Endodermal cell (in vitro differentiated cells): ENCODE results near the gene CLMN. TPM values are rescaled to one million over a fixed set of nuclear protein-coding genes. Genes with fewer than 3 reads are reported as not detected.

Experiments
- DNase-seq: peaks from one replicate; pipeline ENCODE4 v3.0.0-alpha.2; 2017
- H3K27ac ChIP-seq: 2 replicates; pipeline ENCODE4 v1.5.1; 2013; ENCODE audit warnings: mild to moderate bottlenecking, low read depth, low read length, moderate library complexity
- H3K27me3 ChIP-seq: 2 replicates; pipeline ENCODE4 v1.6.1; 2013; ENCODE audit warnings: mild to moderate bottlenecking, low read length, moderate library complexity; ENCODE audit not compliant: insufficient read depth, control insufficient read depth, poor library complexity, severe bottlenecking
- H3K36me3 ChIP-seq: 2 replicates; pipeline ENCODE4 v1.7.0; 2013; ENCODE audit warnings: mild to moderate bottlenecking, low read length, moderate library complexity; ENCODE audit not compliant: control insufficient read depth, insufficient read depth
- H3K4me1 ChIP-seq: one replicate; pipeline ENCODE4 v1.7.0; 2013; ENCODE audit warnings: low read length; ENCODE audit not compliant: control insufficient read depth, insufficient read depth
- H3K4me3 ChIP-seq: 2 replicates; pipeline ENCODE4 v1.5.1; 2013; ENCODE audit warnings: mild to moderate bottlenecking, low read length, moderate library complexity
- H3K9ac ChIP-seq: 2 replicates; pipeline ENCODE4 v1.6.1; 2013; ENCODE audit warnings: mild to moderate bottlenecking, low read length, moderate library complexity; ENCODE audit not compliant: poor library complexity, severe bottlenecking; ENCODE audit errors: extremely low read depth
- H3K9me3 ChIP-seq: 2 replicates; pipeline ENCODE4 v1.6.1; 2013; ENCODE audit warnings: mild to moderate bottlenecking, low read length, moderate library complexity; ENCODE audit not compliant: control insufficient read depth
- H3K27ac Mint-ChIP-seq: 2 replicates; pipeline ENCODE4 v1.8.0; 2020; ENCODE audit warnings: mixed read lengths
- H3K27me3 Mint-ChIP-seq: 2 replicates; pipeline ENCODE4 v1.8.0; 2021; ENCODE audit warnings: mild to moderate bottlenecking, mixed read lengths; ENCODE audit not compliant: insufficient read depth
- H3K36me3 Mint-ChIP-seq: 2 replicates; pipeline ENCODE4 v1.8.0; 2020; ENCODE audit warnings: low read depth, mixed read lengths
- H3K4me1 Mint-ChIP-seq: 2 replicates; pipeline ENCODE4 v1.8.0; 2020; ENCODE audit warnings: mixed read lengths
- H3K4me3 Mint-ChIP-seq: 2 replicates; pipeline ENCODE4 v1.8.0; 2020; ENCODE audit warnings: mild to moderate bottlenecking, moderate library complexity, mixed read lengths
- H3K9me3 Mint-ChIP-seq: 2 replicates; pipeline ENCODE4 v1.8.0; 2020; ENCODE audit warnings: mild to moderate bottlenecking, mixed read lengths
- CTCF ChIP-seq: fragments of 200-600 bp; sonication (generic); conservative IDR thresholded peaks from 2 replicates; pipeline ENCODE4 v1.5.0; 2021; ENCODE audit warnings: antibody characterized with exemption, mild to moderate bottlenecking
- WGBS, 2 experiments: methylation state at CpG; one replicate each; pipeline versions ENCODE4 v1.1.5 to v1.1.7; 2013; ENCODE audit warnings: missing lambda C conversion rate in 2 of 2, mixed read lengths in 1 of 2; ENCODE audit not compliant: insufficient coverage in 1 of 2, insufficient read length in 1 of 2; 5-methylcytosine and 5-hydroxymethylcytosine counted together
- total RNA-seq, 2 donors: library from RNA; stranded (reverse); fragmentation: NEBNext Ultra II Directional in 1 of 2; extraction: Animal tissue kit (Norgen Biotek cat#: 25700) in 1 of 2; gene quantifications; 2 replicates in 1 of 2; 3 replicates in 1 of 2; pipeline ENCODE4 v1.2.1, GENCODE V29; 2021

CLMN gene
- total RNA-seq, 2 donors from 2014 or later = 9.5 to 11.7 TPM

- Mint-ChIP-seq H3K27ac (no peak overlapping the region), H3K4me3 (no peak overlapping the region), H3K27me3 (peaks cover 2% of the 10 kb centered on the region), H3K36me3 (no peaks in the 10 kb centered on the region), H3K4me1 (peaks cover 3% of the 10 kb centered on the region), H3K9me3 (peaks cover 13% of the 10 kb centered on the region)
- H3K36me3 ChIP-seq = no peaks in the 10 kb centered on the region
- no peak overlapping the region for H3K4me3 ChIP-seq
- 90 to 94% methylated on average over 5 of the region's 5 CpGs for WGBS, 2 experiments
- no peaks in the 10 kb centered on the region for H3K4me1 ChIP-seq
- DNase-seq = no peak
- no peaks in the 10 kb centered on the region for H3K27me3 ChIP-seq
- H3K9me3 ChIP-seq = peaks cover 8% of the 10 kb centered on the region
- no peak overlapping the region for H3K9ac ChIP-seq
- H3K27ac ChIP-seq = no peak overlapping the region
- no peak for TF ChIP-seq CTCF
Observed at GRCh38 chr14:95189367-95190132, 130.2 kb downstream of the CLMN start.

DNA sequence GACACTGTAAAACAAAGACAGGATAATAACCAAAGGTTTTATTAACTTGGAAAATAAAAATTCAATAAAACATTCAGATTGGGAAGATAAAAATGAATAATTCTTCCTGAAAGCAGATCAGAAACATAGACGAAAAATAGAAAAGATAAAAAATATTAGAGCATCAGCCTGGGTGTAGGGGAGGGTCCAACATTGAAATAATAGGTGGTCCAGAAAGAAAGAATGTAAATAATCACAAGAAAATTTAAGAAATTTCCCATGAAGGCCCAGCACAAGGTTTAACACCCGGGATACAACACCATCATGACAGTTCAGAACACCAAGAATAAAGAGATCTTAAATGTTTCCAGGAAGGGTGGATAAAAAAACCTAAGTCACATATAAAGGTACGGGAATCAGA, 131.3 kb downstream of the CLMN start:
- Mint-ChIP-seq H3K9me3 (peaks cover 13% of the 10 kb centered on the region), H3K4me1 (peaks cover 12% of the 10 kb centered on the region), H3K27me3 (peaks cover 2% of the 10 kb centered on the region), H3K4me3 (no peak overlapping the region), H3K27ac (no peak overlapping the region), H3K36me3 (no peaks in the 10 kb centered on the region)
- DNase-seq = no peak
- peaks cover 4% of the 10 kb centered on the region for H3K4me1 ChIP-seq
- no peak overlapping the region for H3K4me3 ChIP-seq
- H3K27me3 ChIP-seq = no peaks in the 10 kb centered on the region
- H3K27ac ChIP-seq = no peak overlapping the region
- WGBS, 2 experiments = 98 to 100% methylated on average over 1 to 3 of the region's 3 CpGs
- peaks cover 8% of the 10 kb centered on the region for H3K9me3 ChIP-seq
- no peaks in the 10 kb centered on the region for H3K36me3 ChIP-seq
- no peak overlapping the region for H3K9ac ChIP-seq
- TF ChIP-seq CTCF = no peak

GRCh38 chr14:95185767-95186392, 133.8 kb downstream of the CLMN start:
- peaks cover 8% of the 10 kb centered on the region for H3K9me3 ChIP-seq
- H3K4me3 Mint-ChIP-seq = no peak overlapping the region
- no peak overlapping the region for H3K9ac ChIP-seq
- peaks cover 2% of the 10 kb centered on the region for H3K27me3 Mint-ChIP-seq
- no peaks in the 10 kb centered on the region for H3K36me3 Mint-ChIP-seq
- TF ChIP-seq CTCF = no peak
- H3K4me1 ChIP-seq = peaks cover 5% of the 10 kb centered on the region
- WGBS, 2 experiments = 92 to 95% methylated on average over 4 to 11 of the region's 11 CpGs
- no peak overlapping the region for H3K4me3 ChIP-seq
- no peaks in the 10 kb centered on the region for H3K36me3 ChIP-seq
- no peak overlapping the region for H3K27ac Mint-ChIP-seq
- no peak for DNase-seq
- H3K9me3 Mint-ChIP-seq = peaks cover 13% of the 10 kb centered on the region
- H3K27me3 ChIP-seq = no peaks in the 10 kb centered on the region
- peaks cover 15% of the 10 kb centered on the region for H3K4me1 Mint-ChIP-seq
- H3K27ac ChIP-seq = no peak overlapping the region
